ENCODE data around the gene RAD51.
"Not testable (repeated sequence)": the region's sequence is repeated elsewhere in the genome, so short reads cannot be mapped to it uniquely, and the experiment has no call there.

DNA sequence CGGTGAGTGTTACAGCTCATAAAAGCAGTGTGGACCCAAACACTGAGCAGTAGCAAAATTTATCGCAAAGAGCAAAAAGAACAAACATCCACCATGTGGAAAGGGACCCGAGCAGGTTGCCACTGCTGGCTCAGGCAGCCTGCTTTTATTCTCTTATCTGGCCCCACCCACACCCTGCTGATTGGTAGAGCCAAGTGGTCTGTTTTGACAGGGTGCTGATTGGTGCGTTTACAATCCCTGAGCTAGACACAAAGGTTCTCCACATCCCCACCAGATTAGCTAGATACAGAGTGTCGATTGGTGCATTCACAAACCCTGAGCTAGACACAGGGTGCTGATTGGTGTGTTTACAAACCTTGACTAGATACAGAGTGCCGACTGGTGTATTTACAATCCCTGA, 18.7 kb upstream of the RAD51 start:
- not testable (repeated sequence) for TF ChIP-seq CTCF (IDR thresholded peaks at IDR 0.05; ENCODE audit: low read length); EZH2 (optimal IDR thresholded peaks at IDR 0.05; ENCODE audit: low read depth, low read length)

Data from MM.1S (cell line).